ENCODE data around the gene NEDD4L.
A peak's percentile ranks its signal among the peaks of the same experiment; 100 is the strongest.

The NEDD4L gene

DNA sequence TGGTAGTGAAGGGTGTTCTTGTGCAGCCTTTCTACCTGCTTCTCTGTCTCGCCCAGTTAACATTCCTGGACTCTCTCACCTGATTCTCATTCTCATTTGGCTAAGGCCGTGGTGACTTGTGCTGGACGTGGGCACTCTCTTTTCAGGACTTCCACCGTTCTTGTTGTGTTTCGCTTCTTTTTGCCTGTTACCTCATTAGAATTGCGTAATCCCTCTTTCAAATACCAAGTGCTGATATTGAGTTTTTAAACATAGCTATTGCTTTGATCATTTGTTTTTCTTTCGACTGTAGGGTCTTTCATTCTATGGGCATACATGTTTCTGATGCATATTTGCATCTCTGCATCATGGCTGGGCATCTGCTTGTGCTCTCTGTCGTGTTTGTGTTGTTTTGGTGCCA is 297.9 kb downstream of the NEDD4L start:
- H3K4me3 ChIP-seq (ENCODE audit: low read depth, low read length), result no peak overlapping the region
- DNase-seq (ENCODE audit: low read depth), result no peak

DNA sequence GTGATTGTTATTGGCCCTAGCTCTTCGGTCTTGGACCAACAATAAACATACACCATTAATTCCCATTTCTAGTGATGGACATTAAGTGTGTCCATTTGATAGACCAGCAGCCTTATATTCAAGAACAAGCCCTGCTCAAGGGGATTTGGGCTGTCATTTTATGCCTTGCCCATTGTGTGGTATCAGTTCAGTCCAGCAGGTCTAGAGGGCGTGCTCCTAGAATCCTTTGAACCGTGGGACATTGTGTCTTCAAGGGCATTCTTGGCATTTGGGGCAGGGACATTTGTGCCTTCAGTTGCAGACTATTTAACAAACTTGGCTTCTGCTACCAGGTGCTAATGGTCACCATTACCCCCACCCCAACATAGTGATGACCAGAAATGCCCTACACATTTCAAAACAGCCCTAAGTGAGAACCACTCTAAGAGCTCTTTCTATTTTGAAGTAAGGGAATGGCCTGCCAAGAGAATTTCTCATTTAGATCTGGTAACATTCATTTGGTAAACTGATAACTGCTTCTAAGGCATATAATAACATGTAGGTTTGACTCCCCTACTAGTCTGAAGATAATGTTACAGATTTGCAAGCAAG is 300.1 kb downstream of the NEDD4L start:
- H3K4me3 ChIP-seq (ENCODE audit: low read depth, low read length), result no peak overlapping the region
- no peak for DNase-seq (ENCODE audit: low read depth)

DNA sequence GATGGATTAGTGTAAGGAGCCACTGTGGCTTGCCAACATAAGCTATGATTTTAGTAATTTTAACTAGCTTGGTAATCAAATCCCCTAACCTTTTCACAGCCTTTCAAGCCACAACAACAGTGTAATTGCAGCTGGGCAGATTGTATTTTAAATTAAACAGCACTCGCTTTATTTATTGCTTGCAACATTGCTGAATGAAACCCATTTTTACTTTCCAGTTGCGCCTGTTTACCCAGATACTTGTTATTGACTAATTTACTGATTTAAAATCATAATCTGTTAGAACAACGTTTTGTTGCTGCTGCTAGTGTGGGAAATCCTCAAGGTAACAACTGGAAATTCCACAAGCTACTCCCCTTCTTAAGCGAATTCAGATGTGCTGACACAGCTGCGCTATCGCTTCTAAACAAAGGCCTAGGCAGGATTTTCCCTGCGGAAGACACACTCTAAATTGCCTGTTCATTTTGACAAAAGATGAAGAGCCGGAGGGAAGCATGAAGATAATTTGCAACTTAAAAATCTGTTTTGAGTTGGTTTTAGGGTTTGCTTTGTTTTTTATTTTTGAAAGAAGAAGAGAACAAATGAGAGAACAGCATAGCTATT is 300.9 kb downstream of the NEDD4L start:
- no peak for DNase-seq (ENCODE audit: low read depth)

GRCh38 chr18:58345875-58346274 is 301.8 kb downstream of the NEDD4L start:
- DNase-seq (ENCODE audit: low read depth), result no peak
- no peak overlapping the region for H3K4me3 ChIP-seq (ENCODE audit: low read depth, low read length)

More for the DNA sequence above, 300.9 kb downstream of the NEDD4L start:
- H3K4me3 ChIP-seq (ENCODE audit: low read depth, low read length), result no peak overlapping the region

GRCh38 chr18:58347135-58347534 is 303.1 kb downstream of the NEDD4L start:
- DNase-seq (ENCODE audit: low read depth), result no peak
- H3K4me3 ChIP-seq (ENCODE audit: low read depth, low read length), result no peak overlapping the region

DNA sequence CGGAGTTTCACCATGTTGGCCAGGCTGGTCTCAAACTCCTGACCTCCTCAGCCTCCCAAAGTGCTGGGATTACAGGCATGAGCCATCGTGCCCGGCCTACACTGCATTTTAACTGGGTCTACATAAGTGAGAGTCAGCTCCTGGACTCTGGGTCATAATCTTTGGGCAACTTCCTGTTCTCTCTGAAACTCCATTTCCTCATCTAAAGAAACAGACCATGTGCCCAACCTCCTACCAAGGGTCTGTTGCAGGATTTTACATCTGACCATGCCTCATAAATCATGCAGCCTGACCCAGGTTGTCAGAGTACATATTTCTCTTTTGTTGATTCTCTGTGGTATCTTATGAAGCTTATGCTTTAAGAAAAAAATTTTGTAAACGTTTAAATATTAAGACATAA is 304.5 kb downstream of the NEDD4L start:
- DNase-seq (ENCODE audit: low read depth), result no peak
- no peak overlapping the region for H3K4me3 ChIP-seq (ENCODE audit: low read depth, low read length)

- DNase-seq (ENCODE audit: low read depth), result no peak
- no peak overlapping the region for H3K4me3 ChIP-seq (ENCODE audit: low read depth, low read length)
Measured at GRCh38 chr18:58348951-58349350, 304.9 kb downstream of the NEDD4L start.

DNA sequence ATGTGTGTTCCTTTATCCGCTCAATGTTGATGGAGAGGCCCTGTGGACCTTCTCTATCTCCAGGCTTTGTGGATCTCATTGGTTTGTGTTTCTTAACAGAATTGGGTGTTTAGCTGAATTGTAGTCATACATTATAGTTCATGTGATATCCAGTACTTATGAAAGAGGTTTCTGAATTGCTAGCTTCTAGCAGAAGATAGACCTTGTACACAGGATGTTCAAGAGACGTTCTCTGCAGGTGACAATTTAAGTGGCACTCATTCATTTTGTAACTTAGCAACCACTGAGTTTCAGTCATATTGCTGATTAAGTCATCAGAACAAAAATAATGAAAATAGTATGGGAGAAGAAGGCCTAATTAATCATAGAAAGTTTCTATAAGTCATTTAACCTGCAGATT is 305.6 kb downstream of the NEDD4L start:
- H3K4me3 ChIP-seq (ENCODE audit: low read depth, low read length), result no peak overlapping the region
- DNase-seq (ENCODE audit: low read depth), result no peak

DNA sequence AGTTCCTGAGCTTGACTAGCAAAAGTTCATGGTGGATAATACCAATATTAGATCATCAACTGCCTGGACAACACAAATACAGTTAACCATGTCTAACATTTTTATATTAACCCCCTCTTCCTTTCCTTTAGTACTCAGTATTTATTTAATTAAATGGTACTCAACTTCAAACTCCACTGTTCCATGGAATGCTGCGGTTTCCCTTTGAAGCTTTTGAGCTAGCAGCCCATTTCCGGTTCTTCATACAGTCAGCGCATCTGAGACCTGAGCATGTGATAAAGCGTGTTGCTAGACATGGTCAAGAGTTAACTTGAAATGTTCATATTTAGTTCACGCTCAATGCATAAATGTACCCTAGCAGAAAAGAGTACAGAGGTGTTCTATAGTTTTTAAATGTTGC is 306.5 kb downstream of the NEDD4L start:
- no peak for DNase-seq (ENCODE audit: low read depth)
- no peak overlapping the region for H3K4me3 ChIP-seq (ENCODE audit: low read depth, low read length)

DNA sequence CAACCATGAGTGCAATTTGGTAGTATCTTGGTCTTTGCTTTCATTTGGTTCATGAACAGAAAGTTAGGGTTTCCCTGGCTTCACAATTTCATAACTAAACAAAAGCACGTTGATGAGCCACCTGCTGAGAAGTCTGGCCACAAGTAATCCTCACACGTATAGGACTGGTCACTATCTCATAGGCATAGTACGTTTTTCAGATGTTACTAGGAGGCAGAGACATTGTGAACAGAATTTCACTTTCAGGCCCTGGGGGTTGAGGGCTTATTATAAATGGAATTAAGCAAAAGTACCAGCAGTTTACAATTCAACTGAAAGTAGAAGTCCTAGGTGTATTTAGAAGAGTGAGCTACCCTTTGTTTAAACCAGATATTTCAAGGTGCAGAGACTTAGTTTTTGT is 307.8 kb downstream of the NEDD4L start:
- DNase-seq (ENCODE audit: low read depth), result no peak
- H3K4me3 ChIP-seq (ENCODE audit: low read depth, low read length), result no peak overlapping the region

GRCh38 chr18:58353581-58353980 is 309.6 kb downstream of the NEDD4L start:
- DNase-seq (ENCODE audit: low read depth), result no peak
- no peak overlapping the region for H3K4me3 ChIP-seq (ENCODE audit: low read depth, low read length)

- DNase-seq (ENCODE audit: low read depth), result no peak
- H3K4me3 ChIP-seq (ENCODE audit: low read depth, low read length), result no peak overlapping the region
Measured at GRCh38 chr18:58354051-58354450, 310.0 kb downstream of the NEDD4L start.

GRCh38 chr18:58354791-58355190 is 310.8 kb downstream of the NEDD4L start:
- H3K4me3 ChIP-seq (ENCODE audit: low read depth, low read length), result no peak overlapping the region
- no peak for DNase-seq (ENCODE audit: low read depth)

DNA sequence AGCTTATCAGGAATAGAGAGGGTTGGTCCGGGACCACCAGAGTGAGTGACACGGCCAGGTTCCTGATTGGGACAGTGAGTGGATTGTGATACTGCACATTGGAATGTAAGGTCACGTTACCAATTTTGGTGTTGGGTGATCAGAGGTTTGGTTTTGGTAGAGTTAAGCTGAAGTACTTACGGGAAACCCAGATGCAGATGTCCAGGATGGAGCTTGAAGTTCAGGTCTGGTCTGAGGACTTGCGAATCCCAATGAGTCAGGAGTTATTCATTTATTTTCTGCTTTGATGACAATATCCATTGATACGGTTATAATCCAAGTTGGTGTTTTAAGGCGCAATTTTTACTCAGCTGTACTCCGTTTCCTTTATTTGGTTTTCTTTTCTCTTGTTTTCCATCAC is 311.2 kb downstream of the NEDD4L start:
- H3K4me3 ChIP-seq (ENCODE audit: low read depth, low read length), result no peak overlapping the region
- no peak for DNase-seq (ENCODE audit: low read depth)

GRCh38 chr18:58359218-58359617 is 315.2 kb downstream of the NEDD4L start:
- DNase-seq (ENCODE audit: low read depth), result no peak
- H3K4me3 ChIP-seq (ENCODE audit: low read depth, low read length), result no peak overlapping the region

- H3K4me3 ChIP-seq (ENCODE audit: low read depth, low read length), result no peak overlapping the region
- DNase-seq (ENCODE audit: low read depth), result no peak
Measured at GRCh38 chr18:58359620-58360019, 315.6 kb downstream of the NEDD4L start.

- DNase-seq (ENCODE audit: low read depth), result no peak
- no peak overlapping the region for H3K4me3 ChIP-seq (ENCODE audit: low read depth, low read length)
Measured at GRCh38 chr18:58360324-58360723, 316.3 kb downstream of the NEDD4L start.

DNA sequence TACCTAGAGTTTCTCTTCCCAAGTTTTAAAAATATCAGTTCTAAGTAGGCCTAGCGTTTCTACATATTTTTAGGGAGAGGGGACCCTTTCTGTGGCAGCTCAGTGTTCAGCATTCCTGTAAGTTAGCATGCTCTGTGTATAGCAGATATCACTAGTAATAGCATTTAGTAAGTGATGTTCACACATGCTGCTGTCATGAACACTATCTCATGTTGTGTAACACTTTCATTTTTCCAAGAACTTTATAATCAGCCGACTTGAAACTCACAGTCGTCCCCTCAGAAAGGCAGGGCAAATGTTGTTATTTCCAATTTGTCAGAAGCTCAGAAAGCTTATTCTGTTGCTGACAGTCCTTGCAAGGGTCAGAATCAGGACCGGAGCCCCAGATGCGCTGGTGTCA is 317.2 kb downstream of the NEDD4L start:
- no peak overlapping the region for H3K4me3 ChIP-seq (ENCODE audit: low read depth, low read length)

DNA sequence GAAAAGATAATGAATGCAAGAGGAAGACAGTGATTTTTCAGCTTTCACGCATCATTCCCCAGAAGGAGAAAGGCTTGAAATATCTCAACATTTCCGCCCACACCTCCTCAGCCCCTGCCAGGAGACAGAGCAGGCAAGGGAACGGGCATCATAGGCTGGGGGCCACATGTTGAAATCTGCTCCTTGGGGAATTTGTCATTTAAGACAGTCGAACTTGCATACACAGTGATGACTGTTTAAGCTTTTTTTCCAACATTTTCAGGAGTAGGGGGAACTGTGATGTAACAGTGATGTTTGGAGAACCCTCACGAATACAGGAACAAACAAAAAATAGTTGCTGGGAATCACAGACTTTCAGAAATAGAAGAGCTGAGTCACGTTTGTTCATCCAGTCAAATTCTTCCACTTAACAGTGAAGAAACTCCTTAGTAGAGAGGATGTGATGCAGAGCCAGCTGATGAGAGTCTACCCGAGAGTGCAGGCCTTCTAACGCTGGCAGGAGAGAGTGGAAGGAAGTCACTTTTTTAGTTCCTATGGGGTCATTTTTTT is 318.1 kb downstream of the NEDD4L start:
- H3K4me3 ChIP-seq (ENCODE audit: low read depth, low read length), result peak overlapping the region; percentile 10
- peak; percentile 90 for DNase-seq (ENCODE audit: low read depth)

More for the DNA sequence above, 317.2 kb downstream of the NEDD4L start:
- DNase-seq (ENCODE audit: low read depth), result no peak

DNA sequence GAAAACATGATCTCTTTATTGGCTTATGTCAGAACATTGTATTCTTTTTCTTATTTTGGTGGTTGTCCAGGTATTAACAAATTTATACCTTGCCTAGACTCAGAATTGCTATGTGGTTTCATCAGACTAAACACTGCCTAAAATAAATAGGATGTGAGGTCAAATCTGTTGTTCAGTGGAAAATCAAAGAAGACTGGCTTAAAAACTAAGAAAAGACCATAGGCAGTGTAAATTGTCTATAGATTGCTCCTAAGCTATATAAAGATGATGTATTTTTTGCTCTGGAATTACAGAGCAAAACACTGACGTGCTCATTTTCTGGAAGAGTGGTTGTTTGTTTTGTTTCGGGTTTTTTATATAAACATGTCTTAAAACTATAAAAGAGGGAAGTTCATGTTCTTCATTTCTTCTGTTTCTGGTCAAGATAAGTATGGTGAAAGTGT is 318.8 kb downstream of the NEDD4L start:
- no peak for DNase-seq (ENCODE audit: low read depth)

More for the DNA sequence above, 318.8 kb downstream of the NEDD4L start:
- no peak overlapping the region for H3K4me3 ChIP-seq (ENCODE audit: low read depth, low read length)
